HG03521 (cell line): ENCODE results near the gene LPAR2.

Source experiments
- ATAC-seq: cut with Tn5 transposase; IDR thresholded peaks from one replicate; pipeline ENCODE4 v1.9.1; 2021; ENCODE audit warnings: mild to moderate bottlenecking, moderate library complexity; ENCODE audit not compliant: unreplicated experiment

LPAR2 gene

DNA sequence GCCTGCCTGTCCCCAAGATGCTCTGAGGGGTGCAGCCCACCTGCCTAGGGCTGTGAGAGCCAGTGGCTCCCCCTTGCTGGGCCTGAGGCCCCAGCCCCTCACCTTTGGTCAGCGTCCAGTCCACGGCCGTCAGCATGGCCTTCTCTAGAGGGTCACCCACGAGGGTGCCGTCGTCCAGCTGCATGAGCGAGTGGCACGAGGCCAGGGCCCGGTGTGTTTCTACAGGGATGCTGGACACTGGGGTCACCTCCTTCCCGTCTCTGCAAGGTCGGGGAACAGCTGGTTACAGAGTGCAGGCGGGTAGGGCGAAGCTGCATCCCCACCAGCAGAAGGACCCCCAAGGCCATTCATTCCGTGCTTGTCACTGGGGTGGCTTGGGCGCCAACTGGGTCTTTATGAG lies 26.4 kb upstream of the LPAR2 start:
- no peak for ATAC-seq

DNA sequence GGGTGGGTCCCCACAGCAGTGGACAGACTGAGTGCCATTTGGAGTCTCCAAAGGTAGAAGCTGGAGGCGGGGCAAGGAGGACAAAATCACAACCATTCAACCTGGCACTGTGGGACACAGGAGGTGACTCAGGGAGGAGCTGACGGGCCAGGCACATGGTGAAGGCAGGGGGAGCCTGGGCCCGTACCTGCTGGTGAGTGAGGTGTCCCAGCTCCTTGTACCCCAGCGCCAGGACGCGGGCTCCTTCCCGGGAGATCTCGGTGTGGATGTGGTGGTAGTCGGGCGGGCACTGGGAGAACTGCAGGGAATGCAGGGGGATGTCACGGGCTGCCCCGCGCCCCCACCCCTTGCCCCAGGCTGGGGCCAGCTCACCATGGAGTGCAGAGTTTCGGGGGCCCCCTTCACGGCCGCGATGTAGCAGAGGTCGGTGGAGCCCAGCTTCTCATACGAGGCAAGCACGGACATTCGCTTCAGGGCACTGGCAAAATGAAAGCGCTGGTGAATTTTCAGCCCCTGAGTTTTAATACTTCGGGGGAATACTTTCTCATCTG lies 25.7 kb upstream of the LPAR2 start:
- ATAC-seq: no peak

DNA sequence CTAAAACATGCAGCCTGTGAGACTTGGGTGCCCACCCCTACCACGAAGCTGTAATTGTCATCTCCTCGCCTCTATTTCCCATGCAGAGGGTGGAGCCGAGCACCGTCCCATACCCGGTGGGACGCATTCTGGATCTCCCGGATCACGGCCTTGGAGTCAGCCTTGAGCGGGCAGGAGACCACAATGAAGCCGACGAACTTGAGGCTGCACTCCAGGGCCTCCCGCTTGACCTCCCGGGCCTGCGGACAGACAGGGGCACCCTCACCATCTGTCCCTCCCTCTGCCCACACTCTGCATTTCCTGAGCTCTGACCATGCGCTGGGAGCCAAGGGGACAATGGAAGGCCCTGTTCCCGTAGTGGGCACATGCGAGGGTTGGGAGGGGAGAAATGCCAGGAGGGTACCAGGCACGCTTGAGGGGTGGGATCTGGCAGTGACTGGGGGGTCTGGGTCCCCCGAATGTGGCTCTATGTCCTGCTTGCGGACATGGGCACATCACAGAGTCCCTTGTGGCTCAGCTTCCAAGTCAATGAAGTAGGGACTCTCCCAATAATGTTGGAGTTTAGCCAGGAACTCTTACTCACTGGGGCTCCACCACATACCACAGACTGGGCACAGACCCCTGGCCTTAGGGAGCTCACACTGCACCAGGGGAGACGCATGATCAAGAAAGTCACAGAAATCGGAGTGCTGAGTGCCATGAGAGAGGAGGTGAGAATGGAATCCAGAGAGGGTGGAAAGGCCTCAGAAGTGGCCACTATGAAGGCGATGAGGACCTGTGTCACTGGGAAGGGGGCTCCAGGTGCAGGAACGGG lies 24.7 kb upstream of the LPAR2 start:
- ATAC-seq: no peak

DNA sequence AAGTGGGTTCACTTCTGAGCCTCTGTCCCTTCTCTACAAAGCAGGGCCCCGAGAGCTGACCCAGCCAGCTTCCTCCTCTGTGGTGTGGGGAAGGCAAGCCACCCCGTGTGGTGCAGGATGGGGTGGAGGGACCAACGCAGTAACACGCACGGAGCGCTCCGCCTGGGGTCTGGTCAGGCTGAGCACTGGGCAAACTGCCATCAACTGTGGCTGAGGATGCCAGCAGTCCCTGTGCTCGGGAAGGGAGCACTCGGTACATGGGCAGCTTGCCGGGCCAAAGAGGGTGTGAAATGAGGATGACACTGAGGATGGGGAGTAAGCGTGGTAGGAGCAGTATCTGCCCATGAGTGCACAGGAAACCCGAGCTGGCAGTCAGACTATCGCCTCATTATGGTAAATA lies 23.1 kb upstream of the LPAR2 start:
- ATAC-seq: no peak

DNA sequence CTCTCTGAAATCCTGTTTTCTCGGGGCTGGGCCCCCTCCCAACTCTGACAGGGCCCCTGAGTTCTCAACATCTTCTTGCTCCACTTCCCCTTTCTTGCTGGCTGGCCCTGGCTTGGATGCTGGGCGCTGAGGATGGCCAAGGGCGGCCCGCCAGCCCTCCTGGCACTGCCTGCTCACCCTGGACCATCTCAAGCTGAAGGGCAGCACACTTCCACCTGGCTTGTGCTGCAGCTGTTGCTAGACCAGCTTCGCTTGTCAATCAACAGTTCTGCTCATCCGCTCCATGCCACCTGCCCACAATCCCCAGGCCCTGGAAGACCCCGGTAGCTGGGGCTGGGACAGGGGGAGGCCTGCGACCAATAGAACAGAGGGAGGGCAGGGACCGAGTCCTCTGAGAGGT lies 22.3 kb upstream of the LPAR2 start:
- no peak for ATAC-seq

DNA sequence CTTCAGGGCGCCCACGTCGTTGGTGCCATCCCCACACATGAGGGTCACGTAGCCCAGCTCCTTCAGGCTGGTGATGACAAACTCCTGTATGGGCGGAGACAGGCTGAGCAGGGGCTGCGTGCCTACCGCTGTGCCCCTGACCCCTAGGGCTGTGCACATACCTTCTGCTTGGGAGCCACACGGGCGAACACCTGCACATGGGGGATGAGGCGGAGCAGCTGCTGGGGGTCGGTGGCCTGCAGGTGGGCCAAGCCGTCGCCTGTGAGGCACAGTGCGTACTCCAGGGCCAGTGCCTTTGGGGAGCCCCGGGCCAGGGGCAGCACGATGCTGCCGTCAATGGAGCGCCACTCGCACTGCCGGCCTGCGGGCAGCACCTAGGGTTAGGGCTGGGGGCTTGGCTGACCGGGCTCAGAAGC lies 21.6 kb upstream of the LPAR2 start:
- no peak for ATAC-seq

DNA sequence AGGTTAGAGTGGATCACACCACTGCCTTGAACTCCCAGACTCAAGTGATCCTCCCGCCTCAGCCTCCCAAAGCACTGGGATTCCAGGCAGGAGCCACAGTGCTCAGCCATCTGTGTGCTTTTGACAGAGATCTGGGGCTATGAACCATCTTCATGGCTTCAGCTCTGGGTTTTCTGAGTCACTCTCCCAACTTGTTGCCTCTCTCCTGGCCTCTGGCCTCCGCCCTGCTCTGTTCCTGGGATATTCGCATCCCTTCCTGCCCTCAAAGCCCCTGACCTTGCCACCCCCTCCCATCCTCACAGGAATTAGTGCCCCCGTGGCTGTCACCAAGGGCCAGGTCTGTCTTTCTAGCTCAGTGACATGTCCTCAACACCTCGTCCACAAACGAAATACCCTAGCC lies 21.1 kb upstream of the LPAR2 start:
- ATAC-seq: no peak

DNA sequence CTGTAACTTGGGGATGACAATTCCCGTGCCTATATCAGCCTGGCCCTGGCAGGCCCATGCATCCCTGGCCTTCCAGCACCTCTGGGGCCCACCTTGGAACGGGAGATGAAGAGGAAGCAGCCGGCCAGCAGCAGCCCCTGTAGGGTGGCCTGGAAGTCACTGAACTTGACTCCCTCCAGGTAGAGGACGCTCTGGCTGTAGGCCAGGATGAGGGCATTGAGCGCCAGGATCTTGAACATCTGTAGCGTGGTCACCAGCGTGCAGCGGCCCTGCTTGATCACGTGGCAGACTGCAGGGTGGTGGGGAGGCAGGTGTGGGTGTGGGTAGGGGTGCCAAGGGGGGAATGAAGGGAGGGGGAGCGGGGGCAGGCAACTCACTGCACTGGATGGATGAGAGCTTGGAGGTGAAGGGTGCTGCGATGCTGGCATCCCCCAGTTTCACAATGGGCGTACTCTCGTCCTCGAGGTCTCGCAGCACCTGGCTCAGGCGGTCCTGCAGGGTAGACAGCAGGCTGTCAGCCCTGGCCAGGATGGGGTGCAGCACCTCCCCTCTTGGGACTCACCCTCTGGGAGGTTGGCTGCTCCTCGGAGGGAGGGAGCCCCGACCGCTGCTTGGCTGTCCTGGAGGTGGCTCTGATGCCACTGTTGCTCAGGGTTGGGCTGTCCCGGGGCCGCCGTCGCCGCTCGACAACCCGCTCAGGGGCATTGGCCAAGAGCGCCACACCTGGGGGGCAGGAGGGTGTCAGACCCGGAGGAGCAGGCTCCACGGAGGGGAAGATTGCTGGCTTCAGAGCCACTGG lies 19.2 kb upstream of the LPAR2 start:
- no peak for ATAC-seq

DNA sequence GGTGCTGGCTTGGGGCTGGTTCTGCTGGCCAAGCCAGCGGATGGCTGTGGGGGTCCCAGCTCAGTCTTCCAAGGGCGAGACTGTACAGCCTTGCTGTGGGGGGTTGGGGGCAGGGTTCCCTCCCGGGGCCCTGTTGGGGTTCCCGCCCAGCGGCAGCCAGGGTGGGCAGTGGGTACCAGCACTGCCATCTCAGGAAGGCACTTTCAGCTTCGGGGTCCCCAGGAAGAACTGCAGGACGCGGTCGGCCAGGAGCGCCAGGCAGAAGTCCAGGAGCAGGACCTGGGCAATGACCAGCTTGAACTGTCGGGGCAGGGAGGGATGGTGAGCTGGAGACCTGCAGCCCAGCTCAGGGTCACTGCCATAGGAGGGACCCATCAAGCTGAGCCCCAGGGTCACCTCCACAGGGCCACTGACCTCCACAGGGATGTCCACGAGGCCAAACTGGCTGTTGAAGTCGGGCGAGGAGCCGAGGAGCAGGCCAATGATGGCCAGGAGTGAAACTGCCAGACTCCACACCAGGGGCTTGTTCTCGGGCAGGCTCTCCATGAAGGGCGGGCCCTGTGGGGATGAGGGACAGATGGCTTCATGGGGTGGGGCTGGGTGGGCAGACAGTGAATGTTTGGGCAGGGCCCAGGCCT lies 17.3 kb upstream of the LPAR2 start:
- ATAC-seq: no peak

DNA sequence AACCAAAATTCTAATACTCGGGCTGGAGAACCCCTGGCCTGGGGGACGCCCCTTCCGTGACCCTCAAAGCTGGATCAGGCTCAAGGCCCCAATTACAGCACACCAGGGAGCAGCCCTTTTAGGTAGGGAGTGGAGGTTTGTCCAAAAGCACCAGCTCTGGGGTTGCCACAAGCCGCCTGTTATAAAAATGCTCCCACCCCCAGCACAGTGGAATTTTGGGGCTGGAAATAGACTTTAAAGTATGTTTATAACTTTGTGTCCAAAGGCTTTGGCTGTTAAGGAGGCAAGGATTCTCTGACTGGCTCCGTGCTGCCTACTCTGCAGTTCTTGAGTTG lies 16.0 kb upstream of the LPAR2 start:
- no peak for ATAC-seq

DNA sequence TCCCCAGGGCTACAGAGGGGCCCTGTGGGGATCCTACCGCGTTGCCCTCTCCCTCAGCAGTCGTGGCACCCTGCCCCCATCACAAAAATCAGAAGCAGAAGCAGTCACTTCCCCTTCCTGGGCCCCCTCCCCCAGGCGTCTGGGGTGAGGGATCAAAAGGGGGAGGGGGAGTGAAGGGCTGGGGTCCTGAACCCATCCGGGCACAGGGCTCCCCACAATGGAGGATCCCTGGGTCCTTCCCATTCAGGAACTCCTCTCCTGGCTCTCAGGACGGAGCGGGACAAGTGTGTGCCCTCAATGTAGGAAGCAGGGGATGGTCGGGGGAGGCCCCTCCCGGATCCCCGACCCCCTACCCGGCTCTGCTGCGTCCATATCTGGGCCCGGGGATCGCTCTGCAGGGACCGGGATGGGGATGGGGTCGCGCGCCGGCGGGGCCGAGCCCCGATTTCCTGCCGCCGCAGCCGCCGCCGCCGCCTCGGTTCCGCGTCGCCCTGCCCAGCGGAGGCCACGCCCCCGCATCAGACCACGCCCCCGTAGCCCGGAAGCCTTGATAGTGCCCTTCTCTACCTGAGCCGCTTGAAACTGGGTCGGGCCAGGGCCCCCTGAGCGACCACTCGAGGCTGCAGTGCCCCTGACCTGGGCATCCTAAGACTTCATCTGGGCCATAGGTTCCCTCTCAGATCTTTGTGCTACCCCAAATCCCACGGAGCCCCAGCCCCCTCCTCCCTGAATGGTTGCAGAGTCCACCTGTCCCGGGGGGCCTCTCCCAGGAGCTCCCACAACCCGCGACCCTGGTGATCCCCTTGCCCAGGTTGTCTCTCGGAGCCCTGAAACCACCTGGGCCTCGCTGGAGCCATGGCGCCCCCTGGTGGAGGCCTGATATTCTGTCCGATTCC lies 15.4 kb upstream of the LPAR2 start, which contains the start of gene GMIP:
GMIP (minus strand) TSS at position 500 of the 896 bp plus-strand sequence; CDS start at position 372, 128 bp downstream.
- ATAC-seq: peak; percentile 62

DNA sequence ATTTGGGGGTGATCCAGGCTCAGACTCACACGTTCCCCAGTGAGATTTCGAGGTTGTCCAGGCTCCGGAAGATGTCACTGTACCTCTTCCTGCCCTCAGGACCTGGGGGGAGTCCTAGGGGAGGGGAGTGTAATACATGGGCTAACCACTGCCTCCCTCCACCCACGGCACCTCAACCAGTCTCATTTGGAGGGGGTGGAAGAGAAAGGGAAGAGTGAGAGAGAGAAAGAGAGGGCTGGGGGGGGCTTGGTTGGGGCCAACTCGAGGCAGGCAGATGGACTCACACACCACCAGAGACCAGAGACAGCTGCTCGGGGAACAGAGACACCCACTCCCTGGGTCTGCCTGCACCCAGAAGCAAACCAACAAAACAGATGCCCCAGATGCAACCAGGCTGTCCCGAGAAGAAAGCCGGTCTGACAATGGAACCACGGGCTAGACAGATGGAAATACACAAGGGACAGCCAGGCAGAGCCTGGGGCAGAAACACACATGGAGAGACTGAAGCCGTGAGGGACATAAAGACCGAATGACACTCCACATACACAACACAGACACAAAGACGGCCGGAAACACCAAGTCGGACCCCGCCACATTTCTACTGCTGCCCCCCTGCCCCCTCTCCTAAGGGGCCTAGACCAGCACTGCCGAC lies 14.6 kb upstream of the LPAR2 start:
- ATAC-seq: peak; percentile 10

DNA sequence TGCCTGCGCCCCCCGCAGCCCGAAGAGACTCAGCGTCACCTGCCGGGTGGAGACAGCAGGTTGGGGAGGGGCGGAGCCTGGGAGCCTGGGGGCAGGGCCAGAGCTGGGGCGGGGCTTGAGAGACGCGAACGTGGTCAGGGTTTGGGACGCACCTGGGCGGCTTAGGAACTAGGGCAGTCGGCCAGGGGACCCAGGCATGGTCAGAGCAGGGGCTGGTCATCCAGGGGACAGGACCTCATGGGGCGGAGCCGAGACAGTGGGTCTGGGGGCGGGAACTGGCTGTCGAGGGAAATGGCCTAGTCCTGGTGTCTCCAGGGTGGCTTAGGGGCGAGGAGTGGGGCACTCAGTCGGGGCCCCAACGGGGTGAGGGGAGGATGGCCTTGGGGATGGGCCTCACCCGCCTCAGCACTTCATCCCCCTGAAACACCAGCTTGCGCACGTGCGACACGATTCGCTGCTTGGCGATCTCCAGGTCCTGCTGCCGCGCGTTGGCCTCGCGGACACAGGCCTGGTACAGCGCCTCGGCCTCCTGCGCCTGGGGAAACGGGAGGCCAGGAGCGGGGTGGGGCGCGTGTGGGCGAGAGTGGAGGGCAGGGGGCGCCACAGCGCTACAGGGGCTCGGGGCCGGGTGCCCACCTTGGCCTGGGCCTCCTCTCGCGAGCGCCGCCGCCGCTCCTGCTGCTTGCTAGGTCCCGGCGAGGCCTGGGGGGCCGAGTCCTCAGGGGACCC lies 9.7 kb upstream of the LPAR2 start:
- no peak for ATAC-seq

DNA sequence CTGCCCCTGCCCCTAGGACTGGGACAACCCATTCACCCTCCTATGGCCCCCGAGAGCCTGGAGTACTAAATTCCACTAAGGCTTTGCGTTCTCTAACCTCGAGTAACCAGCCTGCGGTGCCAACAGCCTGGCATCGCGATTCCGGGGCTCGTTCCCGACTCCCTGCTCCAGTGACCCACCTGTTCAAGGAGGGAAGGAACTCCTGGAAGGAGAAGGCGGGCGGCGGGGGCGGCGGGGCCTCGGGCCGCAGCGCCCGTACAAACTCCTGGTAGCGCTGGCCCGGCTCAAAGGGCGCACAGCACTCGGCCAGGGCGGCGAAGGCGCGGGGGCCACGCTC lies 9.1 kb upstream of the LPAR2 start:
- ATAC-seq: no peak

DNA sequence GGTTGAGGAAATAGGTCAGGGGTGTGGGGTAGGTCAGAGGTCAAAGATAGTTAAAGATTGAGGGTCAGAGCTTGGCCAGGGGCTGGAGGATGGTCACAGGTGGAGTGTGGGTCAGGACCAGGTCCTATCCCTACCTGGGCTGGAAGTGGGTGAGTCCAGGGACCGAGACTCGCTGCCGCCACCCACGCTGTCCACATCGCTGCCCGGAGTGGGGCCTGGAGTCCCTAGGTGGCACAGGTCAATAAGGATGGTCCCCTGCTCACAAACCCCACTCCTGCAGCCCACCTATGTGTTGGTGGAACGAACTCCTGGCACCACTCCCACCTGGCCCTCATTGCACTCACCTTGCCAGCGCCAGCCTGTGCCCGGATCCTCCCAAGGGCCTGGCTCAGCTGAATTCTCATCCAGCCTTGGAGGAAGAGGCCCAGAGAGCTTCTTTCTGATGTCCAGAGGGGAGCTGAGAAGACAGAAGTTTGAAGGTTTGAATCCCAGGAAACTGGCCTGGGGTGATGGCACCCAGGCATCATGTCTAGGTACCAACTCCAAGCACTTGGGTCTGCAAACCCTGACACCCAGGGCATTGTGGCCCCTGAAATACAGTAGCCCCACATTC lies 8.7 kb upstream of the LPAR2 start:
- no peak for ATAC-seq

DNA sequence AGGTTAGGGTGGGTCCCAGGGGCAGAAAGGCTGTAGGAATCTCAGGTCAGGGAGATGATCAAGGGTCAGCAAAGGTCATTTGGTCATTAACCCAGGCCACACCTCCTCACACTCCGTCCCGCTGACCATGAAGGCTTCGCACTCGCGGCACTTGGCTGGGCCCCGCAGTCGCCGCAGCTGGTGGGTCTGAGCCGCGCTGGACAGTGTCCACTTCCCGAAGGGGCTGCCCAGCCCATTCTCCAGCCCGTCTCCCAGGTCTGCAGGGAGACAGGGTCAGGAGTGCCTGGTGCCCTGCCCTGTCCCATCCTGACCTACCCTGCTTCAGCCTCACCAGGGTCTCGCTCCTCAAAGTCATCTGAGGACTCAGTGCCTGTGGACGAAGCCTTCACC lies 7.3 kb upstream of the LPAR2 start:
- no peak for ATAC-seq

DNA sequence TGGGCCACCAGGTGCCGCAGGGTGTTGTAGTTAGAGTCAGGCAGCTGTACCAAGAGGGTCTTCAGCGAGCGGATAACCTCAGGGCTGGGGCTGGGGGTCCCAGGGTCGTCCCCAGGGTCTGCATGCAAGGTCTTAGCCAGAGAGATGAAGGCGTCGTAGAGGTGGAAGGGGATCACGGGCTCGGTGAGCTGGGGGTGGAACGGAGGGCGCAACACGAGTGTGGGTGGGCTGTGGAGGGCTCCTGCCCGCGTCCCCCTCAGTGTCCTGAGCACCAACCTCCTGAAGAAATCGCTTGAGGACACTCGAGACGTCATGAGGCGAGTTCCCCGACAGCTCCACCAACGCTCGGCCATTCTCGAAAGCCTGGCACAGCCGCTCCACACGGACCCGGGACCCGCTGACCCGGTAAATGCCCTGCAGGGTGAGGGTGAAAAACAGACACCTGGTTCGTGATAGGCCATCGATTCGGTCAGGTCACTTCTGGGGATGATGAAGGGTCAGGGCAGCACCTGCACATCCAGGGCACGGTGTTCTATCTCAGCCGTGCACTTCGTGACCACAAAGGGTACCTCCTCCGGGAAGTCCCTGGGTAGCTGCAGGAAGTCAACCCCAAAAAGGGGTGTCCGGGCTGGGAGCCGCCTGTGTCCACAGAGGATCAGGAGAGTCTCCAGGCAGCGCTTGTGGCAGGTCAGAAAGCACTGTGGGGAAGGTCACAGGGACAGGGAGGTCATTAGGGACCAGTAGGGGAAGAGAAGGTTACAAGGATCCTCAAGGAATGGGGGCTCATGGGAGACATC lies 6.7 kb upstream of the LPAR2 start:
- no peak for ATAC-seq
